GM21526 (cell line): ENCODE results near the gene POLR3K.
A peak's percentile ranks its signal among the peaks of the same experiment; 100 is the strongest.

Experiments
- ATAC-seq: cut with Tn5 transposase; IDR thresholded peaks from one replicate; pipeline ENCODE4 v1.9.1; 2021; ENCODE audit warnings: moderate library complexity; ENCODE audit not compliant: unreplicated experiment, low FRiP score

Gene POLR3K

GRCh38 chr16:53346-54236, at the start of gene POLR3K, which contains the start of gene SNRNP25:
POLR3K (minus strand) TSS chr16:53608; CDS start chr16:53586, 22 bp downstream.
SNRNP25 (plus strand) TSS chr16:53828; CDS start chr16:54017, 189 bp downstream.
- peak; percentile 74 for ATAC-seq

- ATAC-seq: no peak
These were observed 48.9 kb upstream of the POLR3K start for GRCh38 chr16:102060-102855.

GRCh38 chr16:101586-101985, 48.2 kb upstream of the POLR3K start:
- no peak for ATAC-seq

GRCh38 chr16:100989-101388, 47.6 kb upstream of the POLR3K start:
- no peak for ATAC-seq

- no peak for ATAC-seq
These were observed 44.4 kb upstream of the POLR3K start for GRCh38 chr16:97822-98221.

- peak; percentile 54 for ATAC-seq
These were observed 43.5 kb upstream of the POLR3K start for GRCh38 chr16:96935-97381.

GRCh38 chr16:94918-95265, 41.5 kb upstream of the POLR3K start:
- no peak for ATAC-seq

- no peak for ATAC-seq
These were observed 39.3 kb upstream of the POLR3K start for GRCh38 chr16:92431-93339.

- ATAC-seq: no peak
These were observed 38.1 kb upstream of the POLR3K start for GRCh38 chr16:91484-91883.

- ATAC-seq: no peak
These were observed 36.2 kb upstream of the POLR3K start for GRCh38 chr16:89391-90302.

- no peak for ATAC-seq
These were observed 35.2 kb upstream of the POLR3K start for GRCh38 chr16:88613-89012.

- ATAC-seq: no peak
These were observed 33.1 kb upstream of the POLR3K start for GRCh38 chr16:86483-86952.

GRCh38 chr16:85865-86264, 32.5 kb upstream of the POLR3K start:
- no peak for ATAC-seq

GRCh38 chr16:85407-85782, 32.0 kb upstream of the POLR3K start:
- ATAC-seq: no peak

GRCh38 chr16:84718-85406, 31.5 kb upstream of the POLR3K start:
- ATAC-seq: no peak

GRCh38 chr16:83781-84615, 30.6 kb upstream of the POLR3K start:
- no peak for ATAC-seq

GRCh38 chr16:83060-83603, 29.7 kb upstream of the POLR3K start:
- ATAC-seq: no peak
